ENCODE data around the gene KLHL1. TPM values are rescaled to one million over a fixed set of nuclear protein-coding genes. Genes with fewer than 3 reads are reported as not detected.

Gene KLHL1
- total RNA-seq, 1 experiment from 2014 or later: not detected

GRCh38 chr13:69872321-69873047 is 235.8 kb downstream of the KLHL1 start:
- H3K79me2 ChIP-seq (ENCODE audit: insufficient read depth, low read length): no peaks in the 10 kb centered on the region
- BruUV-seq (replicated peaks): no TSS peak
- H4K20me1 ChIP-seq (ENCODE audit: insufficient read depth): no peaks in the 10 kb centered on the region; the same call in 1 of the 2 replicates
- CTCF ChIA-PET: no interaction called here
- no peaks in the 10 kb centered on the region; a peak in 1 of 4 replicates for H3K9me3 ChIP-seq (ENCODE audit: control insufficient read depth in 1 of 2, insufficient read depth in 1 of 2, low read depth in 1 of 2, low read length in 2 of 2)
- RAD21 ChIA-PET (ENCODE audit: low non-redundant PET in 1 of 2, low total read pairs in 2 of 2, uncharacterized antibody in 2 of 2, unreplicated experiment in 2 of 2): no interaction called here
- TF ChIP-seq EGR1 (IDR thresholded peaks at IDR 0.05; ENCODE audit: low read depth) (no peak), POLR2A (IDR thresholded peaks at IDR 0.05; ENCODE audit: borderline replicate concordance, extremely low read depth, insufficient read depth, insufficient read length) (no peak), FOSL1 (IDR thresholded peaks at IDR 0.05; ENCODE audit: low read depth) (no peak), POLR2AphosphoS5 (IDR thresholded peaks at IDR 0.05; ENCODE audit: low read depth, low read length) (no peak), EZH2 (IDR thresholded peaks at IDR 0.05) (no peak), ZBTB33 (IDR thresholded peaks at IDR 0.05; ENCODE audit: extremely low read depth, insufficient replicate concordance, low read length) (no peak), CTCF (IDR thresholded peaks at IDR 0.05 in 2 of 3, conservative IDR thresholded peaks at IDR 0.05 in 1 of 3; ENCODE audit: borderline replicate concordance in 1 of 3, insufficient read depth in 1 of 3, low read depth in 2 of 3, low read length in 2 of 3) (no peak), RAD21 (IDR thresholded peaks at IDR 0.05; ENCODE audit: low read depth) (no peak), ATF3 (IDR thresholded peaks at IDR 0.05) (no peak), EZH2phosphoT487 (IDR thresholded peaks at IDR 0.05; ENCODE audit: borderline replicate concordance) (no peak), ZFX (IDR thresholded peaks at IDR 0.05) (no peak), SRF (IDR thresholded peaks at IDR 0.05; ENCODE audit: low read depth) (no peak), SIN3A (IDR thresholded peaks at IDR 0.05; ENCODE audit: low read depth) (no peak), JUND (IDR thresholded peaks at IDR 0.05) (no peak), ELF1 (IDR thresholded peaks at IDR 0.05; ENCODE audit: borderline replicate concordance, low read depth) (no peak), REST (IDR thresholded peaks at IDR 0.05; ENCODE audit: low read depth) (no peak), CBX3 (IDR thresholded peaks at IDR 0.05; ENCODE audit: low read depth) (no peak), CEBPB (IDR thresholded peaks at IDR 0.05; ENCODE audit: low read depth) (no peak)
- no peaks in the 10 kb centered on the region for H3K4me1 ChIP-seq (ENCODE audit: control insufficient read depth in 1 of 2, insufficient read depth in 2 of 2, low read length in 2 of 2)
- POLR2A ChIA-PET: no interaction called here
- intact Hi-C loops (cut with micrococcal nuclease): no loop called here
- no peak overlapping the region for H3K4me2 ChIP-seq (ENCODE audit: low read length)
- ATAC-seq: no peak
- H3K27ac ChIP-seq (ENCODE audit: low read depth, low read length): no peak overlapping the region
- H2AFZ ChIP-seq (ENCODE audit: low read depth, low read length, poor library complexity, severe bottlenecking): no peak overlapping the region
- no peak overlapping the region for H3K4me3 ChIP-seq (replicated peaks in 1 of 2; ENCODE audit: low read depth in 1 of 2, low read length in 2 of 2)
- no peak overlapping the region for H3K9ac ChIP-seq (ENCODE audit: low read length)
- H3K36me3 ChIP-seq (ENCODE audit: control insufficient read depth in 1 of 2, insufficient read depth in 2 of 2, low read length in 2 of 2): no peaks in the 10 kb centered on the region
- no peaks in the 10 kb centered on the region for H3K27me3 ChIP-seq (ENCODE audit: insufficient read depth, low read length)
- no peak for DNase-seq (ENCODE audit: low read depth, low spot score)
- H3K9me2 ChIP-seq (ENCODE audit: insufficient read depth): no peaks in the 10 kb centered on the region

Measured in HCT116 (cell line).